ENCODE data around the gene PALM3.

- TF ChIP-seq EZH2phosphoT487 (IDR thresholded peaks at IDR 0.05; ENCODE audit: borderline replicate concordance, low read length), result no peak
- TF ChIP-seq CTCF (conservative IDR thresholded peaks at IDR 0.05; ENCODE audit: low read depth, low read length), result no peak
- no peak for TF ChIP-seq EZH2 (IDR thresholded peaks at IDR 0.05; ENCODE audit: low read length, unreplicated experiment)
Measured at GRCh38 chr19:14088634-14089411, 26.9 kb upstream of the PALM3 start.

Data from PC-3 (cell line).